H9 (cell line): ENCODE results near the gene PTPN23. TPM values are rescaled to one million over a fixed set of nuclear protein-coding genes. Genes with fewer than 3 reads are reported as not detected.
A peak's percentile ranks its signal among the peaks of the same experiment; 100 is the strongest.

Experiments
- DNase-seq: peaks from one replicate; pipeline ENCODE4 v3.0.0-alpha.2; 2017
- H2AFZ ChIP-seq: one replicate; pipeline ENCODE4 v1.6.1; 2013; ENCODE audit warnings: mild to moderate bottlenecking, low read length, control low read depth, moderate library complexity
- H2AK5ac ChIP-seq: 2 replicates; pipeline ENCODE4 v1.6.1; 2013; ENCODE audit warnings: low read length, control low read depth, mixed read lengths; ENCODE audit not compliant: insufficient read length
- H2BK120ac ChIP-seq: one replicate; pipeline ENCODE4 v1.6.1; 2013; ENCODE audit warnings: low read depth, mild to moderate bottlenecking, low read length, control low read depth, inconsistent platforms; ENCODE audit not compliant: poor library complexity, severe bottlenecking
- H2BK12ac ChIP-seq: 2 replicates; pipeline ENCODE4 v1.6.1; 2013; ENCODE audit warnings: low read length, control low read depth, mixed read lengths, low read depth; ENCODE audit not compliant: insufficient read length
- H2BK15ac ChIP-seq: 2 replicates; pipeline ENCODE4 v1.6.1; 2013; ENCODE audit warnings: low read depth, low read length, control low read depth
- H2BK20ac ChIP-seq: one replicate; pipeline ENCODE4 v1.6.1; 2013; ENCODE audit warnings: low read depth, mild to moderate bottlenecking, low read length, control low read depth, inconsistent platforms; ENCODE audit not compliant: poor library complexity, severe bottlenecking
- H2BK5ac ChIP-seq: 2 replicates; pipeline ENCODE4 v1.6.1; 2013; ENCODE audit warnings: low read length, control low read depth, mixed read lengths; ENCODE audit not compliant: insufficient read length
- H3K14ac ChIP-seq: 2 replicates; pipeline ENCODE4 v1.6.1; 2013; ENCODE audit warnings: low read length, control low read depth; ENCODE audit not compliant: insufficient read depth
- H3K18ac ChIP-seq: 2 replicates; pipeline ENCODE4 v1.6.1; 2013; ENCODE audit warnings: low read depth, mild to moderate bottlenecking, mixed read lengths, low read length, control low read depth; ENCODE audit not compliant: insufficient read length
- H3K23ac ChIP-seq: 2 replicates; pipeline ENCODE4 v1.6.1; 2013; ENCODE audit warnings: low read length, control low read depth, mixed read lengths, low read depth; ENCODE audit not compliant: insufficient read length
- H3K23me2 ChIP-seq: 2 replicates; pipeline ENCODE4 v1.6.1; 2013; ENCODE audit warnings: low read depth, mild to moderate bottlenecking, mixed read lengths, low read length, control low read depth; ENCODE audit not compliant: insufficient read length, poor library complexity, severe bottlenecking
- H3K27ac ChIP-seq: 2 replicates; pipeline ENCODE4 v1.5.1; 2013; ENCODE audit warnings: low read length, control low read depth, mixed read lengths, low read depth; ENCODE audit not compliant: insufficient read length
- H3K27me3 ChIP-seq: 2 replicates; pipeline ENCODE4 v1.6.1; 2013; ENCODE audit warnings: low read length, control low read depth, inconsistent platforms; ENCODE audit not compliant: insufficient read depth
- H3K4ac ChIP-seq: 2 replicates; pipeline ENCODE4 v1.6.1; 2013; ENCODE audit warnings: low read depth, mild to moderate bottlenecking, control low read depth, inconsistent platforms, low read length, moderate library complexity
- H3K4me1 ChIP-seq: 2 replicates; pipeline ENCODE4 v1.6.1; 2013; ENCODE audit warnings: low read length, control low read depth, inconsistent platforms; ENCODE audit not compliant: insufficient read depth
- H3K4me2 ChIP-seq: 2 replicates; pipeline ENCODE4 v1.6.1; 2013; ENCODE audit warnings: low read length, control low read depth, mixed read lengths; ENCODE audit not compliant: insufficient read length, insufficient read depth
- H3K56ac ChIP-seq: 2 replicates; pipeline ENCODE4 v1.6.1; 2013; ENCODE audit warnings: low read depth, mild to moderate bottlenecking, mixed read lengths, low read length, control low read depth; ENCODE audit not compliant: insufficient read length
- H3K79me1 ChIP-seq: 2 replicates; pipeline ENCODE4 v1.6.1; 2013; ENCODE audit warnings: low read depth, mild to moderate bottlenecking, moderate library complexity, low read length, control low read depth, inconsistent platforms; ENCODE audit not compliant: insufficient read depth, poor library complexity, severe bottlenecking
- H3K79me2 ChIP-seq: 2 replicates; pipeline ENCODE4 v1.6.1; 2013; ENCODE audit warnings: low read length, control low read depth, inconsistent platforms; ENCODE audit not compliant: insufficient read depth
- H3K9ac ChIP-seq: 2 replicates; pipeline ENCODE4 v1.6.1; 2013; ENCODE audit warnings: low read length, control low read depth, mixed read lengths; ENCODE audit not compliant: insufficient read length; ENCODE audit errors: extremely low read depth
- H3K9me3 ChIP-seq: one replicate; pipeline ENCODE4 v1.6.1; 2013; ENCODE audit warnings: low read depth, low read length, inconsistent platforms; ENCODE audit not compliant: control insufficient read depth
- H3T11ph ChIP-seq: one replicate; pipeline ENCODE4 v1.6.1; 2013; ENCODE audit warnings: mild to moderate bottlenecking, low read length, control low read depth, inconsistent platforms
- H4K20me1 ChIP-seq: one replicate; pipeline ENCODE4 v1.6.1; 2013; ENCODE audit not compliant: control insufficient read depth, insufficient read length, insufficient read depth
- H4K5ac ChIP-seq: 2 replicates; pipeline ENCODE4 v1.6.1; 2013; ENCODE audit warnings: low read depth, mild to moderate bottlenecking, mixed read lengths, low read length, control low read depth; ENCODE audit not compliant: insufficient read length
- H4K8ac ChIP-seq: replicated peaks from 2 replicates; pipeline ENCODE4 v1.6.1; 2013; ENCODE audit warnings: low read length, control low read depth, mixed read lengths, low read depth; ENCODE audit not compliant: insufficient read length
- H4K91ac ChIP-seq: 2 replicates; pipeline ENCODE4 v1.6.1; 2013; ENCODE audit warnings: low read depth, mild to moderate bottlenecking, moderate library complexity, mixed read lengths, low read length, control low read depth; ENCODE audit not compliant: insufficient read length
- H3K27ac Mint-ChIP-seq, 3 experiments: 2 replicates in 2 of 3; 3 replicates in 1 of 3; pipeline ENCODE4 v1.8.0; 2020 to 2021; ENCODE audit warnings: mixed read lengths in 3 of 3, mild to moderate bottlenecking in 1 of 3, moderate library complexity in 1 of 3
- H3K27me3 Mint-ChIP-seq: 2 replicates; pipeline ENCODE4 v1.8.0; 2021; ENCODE audit warnings: low read depth, mild to moderate bottlenecking, moderate library complexity, mixed read lengths
- H3K36me3 Mint-ChIP-seq, 3 experiments: 2 replicates in 2 of 3; 3 replicates in 1 of 3; pipeline ENCODE4 v1.8.0; 2020 to 2021; ENCODE audit warnings: low read depth in 3 of 3, mixed read lengths in 3 of 3; ENCODE audit not compliant: insufficient read depth in 1 of 3
- H3K4me1 Mint-ChIP-seq, 2 experiments: 2 replicates each; pipeline ENCODE4 v1.8.0; 2020; ENCODE audit warnings: mixed read lengths in 2 of 2
- H3K4me3 Mint-ChIP-seq, 2 experiments: 2 replicates in 1 of 2; 3 replicates in 1 of 2; pipeline ENCODE4 v1.8.0; 2020 to 2021; ENCODE audit warnings: mild to moderate bottlenecking in 2 of 2, mixed read lengths in 2 of 2, moderate library complexity in 1 of 2
- H3K9me3 Mint-ChIP-seq, 2 experiments: 2 replicates in 1 of 2; 3 replicates in 1 of 2; pipeline ENCODE4 v1.8.0; 2020; ENCODE audit warnings: mild to moderate bottlenecking in 2 of 2, mixed read lengths in 2 of 2, moderate library complexity in 1 of 2
- WGBS: extraction: QIAGEN DNeasy Blood & Tissue Kit; methylation state at CpG from one replicate; pipeline ENCODE4 v1.1.7; 2013; ENCODE audit warnings: missing lambda C conversion rate, low lambda C conversion rate, mixed read lengths; ENCODE audit not compliant: insufficient read length; ENCODE audit errors: extremely low coverage; 5-methylcytosine and 5-hydroxymethylcytosine counted together
- total RNA-seq: library from RNA; stranded (reverse); gene quantifications from 2 replicates; pipeline ENCODE4 v1.2.1, GENCODE V29; 2021
- TF ChIP-seq, protein P1 (sequence below): fragments of 200-600 bp; sonication (generic); conservative IDR thresholded peaks from 3 replicates; pipeline ENCODE4 v1.8.0; 2021; ENCODE audit warnings: antibody characterized with exemption, mild to moderate bottlenecking

The PTPN23 gene
- total RNA-seq, 1 experiment from 2014 or later: 42.2 TPM

GRCh38 chr3:47422743-47423142 lies 41.9 kb downstream of the PTPN23 start:
- H3K18ac ChIP-seq: no peak overlapping the region
- no peak overlapping the region for H2BK12ac ChIP-seq
- H2AK5ac ChIP-seq: no peak overlapping the region
- no peaks in the 10 kb centered on the region for H3K4me1 ChIP-seq
- no peak overlapping the region for H3K14ac ChIP-seq
- H3K23ac ChIP-seq: no peak overlapping the region
- H3K79me2 ChIP-seq: no peaks in the 10 kb centered on the region
- no peaks in the 10 kb centered on the region for H3K9me3 ChIP-seq
- H3K27me3 ChIP-seq: no peaks in the 10 kb centered on the region
- H3K79me1 ChIP-seq: no peaks in the 10 kb centered on the region
- H2BK120ac ChIP-seq: no peak overlapping the region
- H2AFZ ChIP-seq: no peak overlapping the region
- no peak overlapping the region for H2BK20ac ChIP-seq
- H3K27ac Mint-ChIP-seq: peak overlapping the region in 2 of 3 experiments; percentile 61 to 69; a peak in 2 of 7 replicates
- DNase-seq: no peak
- H3K27ac ChIP-seq: no peak overlapping the region
- H3K4me2 ChIP-seq: no peak overlapping the region
- H3K9ac ChIP-seq: no peak overlapping the region
- H3K56ac ChIP-seq: no peak overlapping the region
- H3K4me3 Mint-ChIP-seq: no peak overlapping the region; a peak in 1 of 5 replicates
- H3K4ac ChIP-seq: no peak overlapping the region
- H3K9me3 Mint-ChIP-seq: no peaks in the 10 kb centered on the region; a peak in 1 of 5 replicates
- no peak overlapping the region for H3T11ph ChIP-seq
- no CpG with 5 or more reads among the region's 9 CpGs for WGBS
- no peak overlapping the region for H2BK15ac ChIP-seq
- peaks cover 6 to 11% of the 10 kb centered on the region in 2 experiments for H3K4me1 Mint-ChIP-seq
- peaks cover 2% of the 10 kb centered on the region for H4K20me1 ChIP-seq
- no peaks in the 10 kb centered on the region for H3K23me2 ChIP-seq
- no peak overlapping the region for H4K91ac ChIP-seq
- TF ChIP-seq, protein P1, sequence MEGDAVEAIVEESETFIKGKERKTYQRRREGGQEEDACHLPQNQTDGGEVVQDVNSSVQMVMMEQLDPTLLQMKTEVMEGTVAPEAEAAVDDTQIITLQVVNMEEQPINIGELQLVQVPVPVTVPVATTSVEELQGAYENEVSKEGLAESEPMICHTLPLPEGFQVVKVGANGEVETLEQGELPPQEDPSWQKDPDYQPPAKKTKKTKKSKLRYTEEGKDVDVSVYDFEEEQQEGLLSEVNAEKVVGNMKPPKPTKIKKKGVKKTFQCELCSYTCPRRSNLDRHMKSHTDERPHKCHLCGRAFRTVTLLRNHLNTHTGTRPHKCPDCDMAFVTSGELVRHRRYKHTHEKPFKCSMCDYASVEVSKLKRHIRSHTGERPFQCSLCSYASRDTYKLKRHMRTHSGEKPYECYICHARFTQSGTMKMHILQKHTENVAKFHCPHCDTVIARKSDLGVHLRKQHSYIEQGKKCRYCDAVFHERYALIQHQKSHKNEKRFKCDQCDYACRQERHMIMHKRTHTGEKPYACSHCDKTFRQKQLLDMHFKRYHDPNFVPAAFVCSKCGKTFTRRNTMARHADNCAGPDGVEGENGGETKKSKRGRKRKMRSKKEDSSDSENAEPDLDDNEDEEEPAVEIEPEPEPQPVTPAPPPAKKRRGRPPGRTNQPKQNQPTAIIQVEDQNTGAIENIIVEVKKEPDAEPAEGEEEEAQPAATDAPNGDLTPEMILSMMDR: no peak
- H2BK5ac ChIP-seq: no peak overlapping the region
- H3K36me3 Mint-ChIP-seq: peaks cover 20 to 57% (median 35%) of the 10 kb centered on the region in 3 experiments
- H4K5ac ChIP-seq: no peak overlapping the region
- H4K8ac ChIP-seq: no peak overlapping the region
- H3K27me3 Mint-ChIP-seq: no peaks in the 10 kb centered on the region; the same call in 1 of the 2 replicates
